HEK293T (cell line): Measurements from ENCODE around the gene KAT6B.

Experiments used
- CTCF ChIA-PET: fragments of 350-600 bp; formaldehyde crosslinking; extraction: SDS; loops from one replicate; lab custom pipeline; 2021; ENCODE audit warnings: antibody characterized with exemption, inconsistent platforms; lab: Yijun Ruan, JAX
- POLR2A ChIA-PET: fragments of 350-600 bp; formaldehyde crosslinking; extraction: SDS; loops from one replicate; lab custom pipeline; 2020; ENCODE audit warnings: antibody characterized with exemption, inconsistent platforms; lab: Yijun Ruan, JAX
- DNase-seq: peaks from one replicate; pipeline ENCODE4 v3.0.0; 2012; ENCODE audit warnings: mixed read lengths; ENCODE audit errors: extremely low spot score
- ARNT ChIP-seq: fragments of 450-650 bp; IDR thresholded peaks from 2 replicates; pipeline ENCODE4 v1.6.1; 2017; ENCODE audit warnings: mild to moderate bottlenecking
- BHLHE40 ChIP-seq: fragments of 450-650 bp; IDR thresholded peaks from 2 replicates; pipeline ENCODE4 v1.6.1; 2016; ENCODE audit warnings: mild to moderate bottlenecking, moderate library complexity, borderline replicate concordance
- CTBP1 ChIP-seq: fragments of 450-650 bp; IDR thresholded peaks from 2 replicates; pipeline ENCODE4 v1.6.1; 2016; ENCODE audit warnings: borderline replicate concordance
- ELF4 ChIP-seq: fragments of 450-650 bp; IDR thresholded peaks from 2 replicates; pipeline ENCODE4 v1.6.1; 2017; ENCODE audit warnings: antibody characterized with exemption
- FOXA1 ChIP-seq: fragments of 450-650 bp; IDR thresholded peaks from 2 replicates; pipeline ENCODE4 v1.6.1; 2016; ENCODE audit warnings: mild to moderate bottlenecking
- FOXK2 ChIP-seq: fragments of 450-650 bp; IDR thresholded peaks from 2 replicates; pipeline ENCODE4 v1.6.1; 2016; ENCODE audit warnings: mild to moderate bottlenecking
- FOXM1 ChIP-seq: fragments of 450-650 bp; IDR thresholded peaks from 2 replicates; pipeline ENCODE4 v1.6.1; 2017; ENCODE audit warnings: mild to moderate bottlenecking, borderline replicate concordance
- HDGF ChIP-seq: fragments of 450-650 bp; IDR thresholded peaks from 2 replicates; pipeline ENCODE4 v1.6.1; 2017; ENCODE audit warnings: antibody characterized with exemption, borderline replicate concordance
- L3MBTL2 ChIP-seq: fragments of 450-650 bp; conservative IDR thresholded peaks from 2 replicates; pipeline ENCODE4 v1.6.1; 2016; ENCODE audit warnings: mild to moderate bottlenecking
- LEF1 ChIP-seq: fragments of 450-650 bp; IDR thresholded peaks from 2 replicates; pipeline ENCODE4 v1.6.1; 2017; ENCODE audit warnings: mild to moderate bottlenecking, borderline replicate concordance
- NFRKB ChIP-seq: fragments of 450-650 bp; IDR thresholded peaks from 2 replicates; pipeline ENCODE4 v1.6.1; 2016; ENCODE audit warnings: mild to moderate bottlenecking, moderate library complexity
- SP1 ChIP-seq: fragments of 450-650 bp; IDR thresholded peaks from 2 replicates; pipeline ENCODE4 v1.6.1; 2017
- SUZ12 ChIP-seq: fragments of 450-650 bp; IDR thresholded peaks from 2 replicates; pipeline ENCODE4 v1.6.1; 2016; ENCODE audit warnings: mild to moderate bottlenecking
- TARDBP ChIP-seq: fragments of 450-650 bp; IDR thresholded peaks from 2 replicates; pipeline ENCODE4 v1.6.1; 2016
- ZNF384 ChIP-seq: fragments of 450-650 bp; IDR thresholded peaks from 2 replicates; pipeline ENCODE4 v1.6.1; 2016
- TF ChIP-seq, protein P1 (sequence below): fragments of 450-650 bp; IDR thresholded peaks from 2 replicates; pipeline ENCODE4 v1.6.1; 2016

The KAT6B gene

DNA sequence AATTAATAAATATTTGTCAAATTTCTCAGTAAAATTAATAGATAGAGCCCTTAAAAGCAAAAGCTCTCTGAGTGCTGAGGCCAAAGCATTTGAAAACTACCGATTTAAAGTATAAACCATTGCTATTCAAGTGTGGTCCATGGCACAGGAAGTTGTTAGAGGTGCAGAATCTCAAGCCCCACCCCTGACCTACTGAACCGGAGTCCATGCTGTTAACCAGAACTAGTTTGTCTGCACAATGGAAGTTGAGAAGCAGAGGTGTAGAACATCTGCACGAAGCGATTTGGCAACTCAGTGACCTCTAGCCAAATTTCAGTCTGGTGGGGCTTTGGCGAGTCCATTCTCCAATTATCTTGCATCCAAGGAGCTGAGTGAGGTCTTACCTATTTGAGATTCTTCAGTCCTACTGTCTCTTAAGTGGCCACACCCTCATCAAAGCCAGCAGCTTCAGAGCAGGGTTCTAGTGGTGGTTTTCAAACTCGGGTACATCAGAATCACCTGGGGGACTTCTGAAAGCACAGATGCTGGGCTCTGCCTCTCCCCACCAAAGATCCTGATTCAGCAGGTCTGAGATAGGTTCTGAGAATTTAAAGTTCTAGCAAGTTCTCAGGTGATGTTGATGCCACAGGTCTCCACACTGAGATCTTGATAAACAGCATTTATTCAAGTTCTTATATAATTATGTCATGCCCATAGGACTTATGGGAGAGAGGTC lies 188.3 kb downstream of the KAT6B start:
- TF ChIP-seq LEF1, result no peak
- TF ChIP-seq NFRKB, result no peak
- no peak for TF ChIP-seq ARNT
- no peak for TF ChIP-seq SUZ12
- TF ChIP-seq CTBP1, result no peak
- TF ChIP-seq FOXM1, result no peak
- TF ChIP-seq BHLHE40, result no peak
- TF ChIP-seq L3MBTL2, result no peak
- no peak for TF ChIP-seq ZNF384
- POLR2A ChIA-PET, result no interaction called here
- CTCF ChIA-PET, result no interaction called here
- no peak for DNase-seq

DNA sequence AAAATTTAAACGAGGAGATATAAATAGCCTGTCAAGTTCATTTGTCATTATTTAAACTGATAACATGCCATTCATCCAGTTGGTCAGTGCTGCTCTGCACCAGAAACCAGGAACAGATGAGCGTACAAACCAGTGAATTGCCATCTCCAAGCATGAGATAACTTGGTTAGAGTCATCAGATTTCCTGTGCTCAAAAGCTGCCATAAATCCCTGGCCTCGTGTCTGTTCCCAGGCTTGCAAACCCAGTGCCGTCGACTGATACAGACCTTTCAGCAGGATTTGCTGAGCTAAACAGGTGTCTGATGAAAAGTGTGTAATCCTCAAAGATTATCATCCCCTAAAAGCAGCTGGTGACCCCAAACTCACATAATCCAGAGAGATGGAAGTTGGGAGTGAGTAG lies 189.0 kb downstream of the KAT6B start:
- POLR2A ChIA-PET, result no interaction called here
- CTCF ChIA-PET, result no interaction called here
- DNase-seq, result no peak
- TF ChIP-seq CTBP1 (no peak), L3MBTL2 (no peak), ELF4 (no peak)

DNA sequence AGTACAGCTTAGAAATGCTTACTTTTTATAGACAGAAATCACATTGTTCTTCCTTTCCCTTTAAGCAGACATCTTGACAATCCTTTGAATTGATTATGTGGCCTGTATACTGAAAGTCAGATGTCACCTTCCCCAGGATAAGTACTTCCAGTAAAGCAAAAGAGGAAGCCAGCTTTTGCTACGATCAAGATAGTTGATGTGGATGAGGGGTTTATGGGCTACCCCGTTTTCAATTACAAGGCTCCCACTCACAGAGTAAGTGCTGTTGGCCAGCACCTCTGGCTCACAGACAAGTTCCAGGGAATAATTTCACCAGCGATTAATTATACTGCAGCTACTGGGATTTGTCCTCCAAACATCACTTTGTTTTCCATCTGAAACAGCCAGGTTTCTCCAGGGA lies 189.9 kb downstream of the KAT6B start:
- POLR2A ChIA-PET, result no interaction called here
- CTCF ChIA-PET, result no interaction called here
- DNase-seq, result no peak
- TF ChIP-seq HDGF (no peak), FOXK2 (no peak), ELF4 (no peak), ZNF384 (no peak), CTBP1 (no peak), NFRKB (no peak), LEF1 (no peak), SP1 (no peak), L3MBTL2 (no peak), TARDBP (no peak), ARNT (no peak), FOXM1 (no peak)

DNA sequence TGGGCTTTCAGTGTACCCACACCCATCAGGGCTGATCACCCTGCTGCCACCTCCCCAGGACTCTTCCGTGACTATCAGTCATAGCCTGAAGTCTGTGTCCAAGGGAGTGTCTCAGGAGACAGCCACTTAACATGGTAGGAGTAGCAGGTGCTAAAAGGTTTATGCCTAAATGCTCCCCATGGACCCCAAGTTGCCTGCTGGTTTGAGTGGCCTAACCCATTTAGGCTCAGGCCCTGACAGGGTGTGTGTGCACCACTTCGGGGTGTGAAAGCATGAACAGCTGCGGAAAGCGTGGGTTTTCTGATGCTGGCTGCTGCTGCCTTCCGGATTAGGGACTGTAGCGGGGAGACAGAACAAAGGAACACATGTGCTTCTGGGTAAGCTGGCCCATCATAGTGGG lies 191.9 kb downstream of the KAT6B start:
- ChIA-PET CTCF (no interaction called here), POLR2A (no interaction called here)
- no peak for DNase-seq
- TF ChIP-seq, protein P1, sequence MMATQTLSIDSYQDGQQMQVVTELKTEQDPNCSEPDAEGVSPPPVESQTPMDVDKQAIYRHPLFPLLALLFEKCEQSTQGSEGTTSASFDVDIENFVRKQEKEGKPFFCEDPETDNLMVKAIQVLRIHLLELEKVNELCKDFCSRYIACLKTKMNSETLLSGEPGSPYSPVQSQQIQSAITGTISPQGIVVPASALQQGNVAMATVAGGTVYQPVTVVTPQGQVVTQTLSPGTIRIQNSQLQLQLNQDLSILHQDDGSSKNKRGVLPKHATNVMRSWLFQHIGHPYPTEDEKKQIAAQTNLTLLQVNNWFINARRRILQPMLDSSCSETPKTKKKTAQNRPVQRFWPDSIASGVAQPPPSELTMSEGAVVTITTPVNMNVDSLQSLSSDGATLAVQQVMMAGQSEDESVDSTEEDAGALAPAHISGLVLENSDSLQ, result no peak
- TF ChIP-seq ARNT (no peak), SUZ12 (no peak), FOXK2 (no peak), HDGF (no peak), TARDBP (no peak), CTBP1 (no peak), L3MBTL2 (no peak), FOXM1 (no peak), SP1 (no peak), ZNF384 (no peak), FOXA1 (no peak), NFRKB (no peak), LEF1 (no peak), BHLHE40 (no peak), ELF4 (no peak)

DNA sequence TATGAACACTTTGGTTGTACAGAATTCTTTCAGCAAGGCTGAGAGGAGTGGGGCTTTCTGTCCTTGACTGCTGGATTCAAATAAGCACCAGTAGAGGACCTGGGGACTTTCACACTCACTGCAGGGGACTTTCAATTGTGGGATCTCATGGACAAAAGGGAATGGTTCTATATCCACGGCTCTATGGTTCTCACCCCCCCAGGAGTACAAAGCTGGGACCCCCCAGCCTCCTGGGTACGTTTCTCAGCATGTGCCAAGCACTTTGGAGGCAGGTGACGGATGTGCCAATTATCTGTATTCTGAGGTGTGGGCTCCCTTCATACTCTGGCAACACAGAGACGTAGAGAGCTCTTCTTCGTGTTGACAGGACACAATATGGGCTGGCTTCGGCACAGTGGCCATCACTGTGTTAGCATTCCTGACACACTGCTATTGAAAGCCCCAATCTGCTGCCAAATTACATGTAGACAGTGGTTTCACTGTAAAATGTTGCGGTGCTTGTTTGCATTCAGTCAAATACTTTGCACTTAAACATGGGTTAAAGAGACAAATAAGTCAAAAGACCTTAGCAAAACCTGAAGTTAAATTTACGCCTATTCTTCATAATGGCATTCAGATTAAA lies 192.4 kb downstream of the KAT6B start:
- no peak for TF ChIP-seq SP1
- no peak for TF ChIP-seq CTBP1
- TF ChIP-seq L3MBTL2, result no peak
- no peak for TF ChIP-seq FOXK2
- no peak for TF ChIP-seq TARDBP
- TF ChIP-seq LEF1, result no peak
- no peak for TF ChIP-seq FOXM1
- no peak for TF ChIP-seq BHLHE40
- TF ChIP-seq NFRKB, result no peak
- TF ChIP-seq HDGF, result no peak
- TF ChIP-seq SUZ12, result no peak
- no peak for TF ChIP-seq ARNT
- no peak for TF ChIP-seq ELF4
- no peak for TF ChIP-seq ZNF384
- POLR2A ChIA-PET, result no interaction called here

DNA sequence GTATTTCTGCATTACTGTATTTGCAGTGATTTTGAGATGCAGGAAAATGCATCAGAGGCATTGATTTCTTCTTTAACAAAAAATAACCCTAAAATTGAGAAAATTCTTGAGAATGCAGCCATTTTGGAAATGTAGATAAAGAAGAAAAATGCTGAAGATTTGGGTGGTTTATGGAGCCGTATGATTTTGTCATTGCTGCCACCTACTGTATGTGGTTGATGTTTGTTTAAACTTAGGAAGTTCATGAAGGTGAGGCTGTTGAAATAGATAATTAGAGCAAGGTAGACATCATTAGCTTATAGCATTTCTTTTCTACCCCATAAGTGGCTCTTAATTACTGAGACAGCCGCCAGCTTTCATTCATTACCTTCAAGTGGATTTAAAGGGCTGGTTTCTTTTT lies 193.0 kb downstream of the KAT6B start:
- DNase-seq, result no peak
- POLR2A ChIA-PET, result no interaction called here
- CTCF ChIA-PET, result interaction anchor here (1.1 kb wide), 1 partner anchor 144 kb away, joined by 3 read pairs; no protein-coding TSS in a partner anchor
- TF ChIP-seq ZNF384 (no peak), FOXA1 (no peak), HDGF (no peak), ELF4 (no peak), SUZ12 (no peak), SP1 (no peak), BHLHE40 (no peak), FOXM1 (no peak), FOXK2 (no peak), NFRKB (no peak), TARDBP (no peak)
- TF ChIP-seq, protein P1, result no peak

More for the DNA sequence above, 192.4 kb downstream of the KAT6B start:
- CTCF ChIA-PET, result no interaction called here
- DNase-seq, result no peak

DNA sequence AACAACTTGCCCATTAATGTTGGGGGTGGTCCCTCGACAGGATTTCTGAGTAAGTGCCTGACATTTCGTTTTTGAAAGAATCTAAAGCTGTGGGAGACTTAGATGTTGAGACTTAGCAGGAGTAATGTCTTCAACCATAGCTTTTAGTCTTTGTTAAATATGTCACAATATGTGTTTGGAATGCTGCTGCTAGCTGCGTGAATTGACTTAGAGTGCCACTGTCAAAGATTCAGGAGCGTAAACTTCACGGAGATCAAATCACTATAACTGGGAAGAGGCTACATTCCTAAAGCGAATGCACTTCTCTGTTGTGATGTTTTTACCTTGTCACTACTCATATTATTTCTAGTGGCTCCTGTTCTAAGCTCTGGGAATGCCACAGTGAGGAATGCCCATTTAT lies 193.8 kb downstream of the KAT6B start:
- TF ChIP-seq LEF1, result no peak
- TF ChIP-seq L3MBTL2, result no peak
- no peak for TF ChIP-seq BHLHE40
- TF ChIP-seq, protein P1, result no peak
- no peak for TF ChIP-seq ZNF384
- TF ChIP-seq ARNT, result no peak
- TF ChIP-seq NFRKB, result no peak
- TF ChIP-seq ELF4, result no peak
- no peak for TF ChIP-seq CTBP1
- DNase-seq, result no peak
- ChIA-PET POLR2A (interaction anchor here (0.7 kb wide), 1 partner anchor 194 kb away, joined by 3 read pairs; no protein-coding TSS in a partner anchor), CTCF (interaction anchor here (0.8 to 1.1 kb wide), 3 partner anchors 145 to 776 kb away, joined by 3 read pairs; no protein-coding TSS in a partner anchor)
